ENCODE results near the gene RASGRF2.
"Not testable (repeated sequence)": the region's sequence is repeated elsewhere in the genome, so short reads cannot be mapped to it uniquely, and the experiment has no call there.

The RASGRF2 gene

DNA sequence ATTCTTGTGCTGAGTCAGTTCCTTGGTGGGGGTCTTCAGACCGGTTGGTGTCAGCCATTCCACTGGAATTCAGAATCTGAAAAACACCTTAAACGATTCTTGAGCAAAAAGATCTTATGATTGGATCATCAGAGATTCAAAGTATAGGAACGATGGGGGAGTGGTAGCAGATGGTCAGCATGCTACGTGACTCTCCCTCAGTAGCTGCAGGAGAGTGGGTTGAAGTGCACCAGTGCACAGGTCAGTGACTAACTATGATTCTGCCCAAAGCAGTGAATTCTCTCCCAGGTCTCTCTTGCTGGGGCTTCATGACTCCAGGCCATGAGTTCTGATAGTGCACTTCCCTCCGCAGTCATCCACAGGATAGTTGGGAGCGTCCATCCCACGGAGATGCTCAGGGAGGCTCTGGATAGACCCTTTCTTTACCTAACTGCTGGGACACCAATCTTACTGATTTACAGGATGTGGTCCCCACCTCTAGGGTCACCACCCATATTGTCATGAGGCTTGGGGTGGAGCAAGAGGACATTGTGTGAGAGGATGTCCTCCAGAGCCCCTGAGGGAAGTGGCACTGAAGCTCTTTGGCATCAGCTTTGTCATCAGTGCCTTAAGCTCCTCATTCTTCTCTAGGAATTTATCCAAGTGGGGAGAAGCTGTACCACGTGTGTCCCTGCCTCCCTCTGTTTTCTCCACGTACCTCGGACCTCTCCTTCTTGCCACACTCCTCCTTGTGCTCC is 62.0 kb downstream of the RASGRF2 start:
- DNase-seq = no peak

GRCh38 chr5:81022688-81023084 is 62.5 kb downstream of the RASGRF2 start:
- DNase-seq = no peak

- no peak for DNase-seq
Observed at GRCh38 chr5:81023261-81023970, 63.3 kb downstream of the RASGRF2 start.

GRCh38 chr5:81027481-81028058 is 67.4 kb downstream of the RASGRF2 start:
- no peak for DNase-seq

DNA sequence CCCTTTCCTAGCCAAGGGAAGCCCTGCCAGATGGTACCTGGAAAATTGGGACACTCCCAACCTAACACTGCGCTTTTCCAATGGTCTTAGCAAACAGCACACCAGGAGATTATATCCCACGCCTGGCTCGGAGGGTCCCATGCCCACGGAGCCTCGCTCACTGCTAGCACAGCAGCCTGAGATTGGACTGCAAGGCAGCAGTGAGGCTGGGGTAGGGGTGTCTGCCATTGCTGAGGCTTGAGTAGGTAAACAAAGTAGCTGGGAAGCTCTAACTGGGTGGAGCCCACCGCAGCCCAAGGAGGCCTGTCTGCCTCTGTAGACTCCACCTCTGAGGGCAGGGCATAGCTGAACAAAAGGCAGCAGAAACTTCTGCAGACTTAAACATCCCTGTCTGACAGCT is 68.7 kb downstream of the RASGRF2 start:
- not testable (repeated sequence) for DNase-seq

DNA sequence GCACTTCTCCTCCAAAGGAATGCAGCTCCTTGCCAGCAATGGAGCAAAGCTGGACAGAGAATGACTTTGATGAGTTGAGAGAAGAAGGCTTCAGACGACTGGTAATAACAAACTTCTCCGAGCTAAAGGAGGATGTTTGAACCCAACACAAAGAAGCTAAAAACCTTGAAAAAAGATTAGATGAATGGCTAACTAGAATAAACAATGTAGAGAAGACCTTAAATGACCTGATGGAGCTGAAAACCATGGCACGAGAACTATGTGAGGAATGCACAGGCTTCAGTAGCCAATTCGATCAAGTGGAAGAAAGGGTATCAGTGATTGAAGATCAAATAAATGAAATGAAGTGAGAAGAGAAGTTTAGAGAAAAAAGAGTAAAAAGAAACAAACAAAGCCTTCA is 69.6 kb downstream of the RASGRF2 start:
- DNase-seq = not testable (repeated sequence)

- not testable (repeated sequence) for DNase-seq
Observed at GRCh38 chr5:81030236-81031034, 70.3 kb downstream of the RASGRF2 start.

GRCh38 chr5:81035522-81035921 is 75.4 kb downstream of the RASGRF2 start:
- DNase-seq = no peak

- no peak for DNase-seq
Observed at GRCh38 chr5:81038495-81038894, 78.3 kb downstream of the RASGRF2 start.

GRCh38 chr5:81044868-81045267 is 84.7 kb downstream of the RASGRF2 start:
- no peak for DNase-seq

GRCh38 chr5:81045389-81045807 is 85.2 kb downstream of the RASGRF2 start:
- DNase-seq = no peak

DNA sequence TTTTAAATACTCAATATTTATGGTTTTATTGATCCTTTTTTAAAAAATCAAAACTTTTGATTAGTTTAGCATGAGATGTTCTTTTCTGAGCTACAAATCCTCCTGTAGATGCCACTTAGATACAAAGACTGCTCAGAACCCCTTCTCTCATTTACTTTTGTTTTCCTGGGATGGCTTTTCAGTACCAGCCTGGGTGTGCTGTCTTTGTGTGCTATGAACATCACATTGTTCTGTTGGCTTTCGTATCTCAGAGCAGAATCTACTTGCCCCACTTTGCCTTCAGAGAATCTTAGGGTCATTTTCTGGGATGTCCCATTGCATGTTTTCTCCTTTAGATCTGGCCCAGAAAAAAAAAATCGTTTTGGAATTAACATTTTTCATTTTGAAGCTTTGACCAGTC is 85.9 kb downstream of the RASGRF2 start:
- DNase-seq = no peak

DNA sequence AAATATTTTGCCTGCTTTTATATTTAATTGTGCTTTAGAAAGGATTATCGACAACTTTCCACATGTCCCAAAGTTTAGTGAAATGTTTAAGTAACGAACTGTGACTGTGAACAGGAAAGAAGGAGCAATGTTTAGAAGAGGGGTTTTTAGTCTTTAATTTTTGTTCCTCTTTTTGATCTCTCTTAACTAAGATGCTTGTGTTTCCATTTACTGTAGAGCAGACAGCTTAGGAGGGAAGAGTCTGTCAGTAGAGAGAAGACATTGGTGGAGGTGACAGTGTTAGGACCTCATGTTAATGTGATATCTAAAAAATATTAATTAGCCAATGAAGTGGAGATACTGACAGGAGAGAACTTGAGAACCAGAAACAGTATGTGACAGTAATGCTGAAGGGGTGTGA is 92.2 kb downstream of the RASGRF2 start:
- no peak for DNase-seq

- DNase-seq = not testable (repeated sequence)
Observed at GRCh38 chr5:81053282-81053681, 93.1 kb downstream of the RASGRF2 start.

DNA sequence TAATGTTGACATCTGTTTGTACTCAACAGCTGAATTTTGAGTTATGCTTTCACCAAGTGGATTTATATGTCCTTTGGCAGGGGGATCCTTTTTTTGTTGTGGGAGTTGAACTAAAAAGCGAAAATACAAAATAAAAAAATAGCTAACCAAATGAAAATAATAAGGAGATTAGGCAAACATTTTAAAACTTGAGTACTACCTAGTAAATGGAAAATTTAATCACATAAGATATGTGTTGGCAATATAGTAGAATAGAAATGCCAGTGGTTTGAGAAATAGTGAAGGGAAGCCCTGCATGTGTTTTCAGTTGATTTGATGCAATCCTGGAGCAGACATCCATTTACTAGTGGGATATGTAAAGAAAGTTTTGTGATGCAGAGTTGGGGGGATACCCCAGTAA is 98.0 kb downstream of the RASGRF2 start:
- DNase-seq = no peak

- DNase-seq = no peak
Observed at GRCh38 chr5:81065492-81065891, 105.3 kb downstream of the RASGRF2 start.

GRCh38 chr5:81066102-81066501 is 105.9 kb downstream of the RASGRF2 start:
- DNase-seq = no peak

DNA sequence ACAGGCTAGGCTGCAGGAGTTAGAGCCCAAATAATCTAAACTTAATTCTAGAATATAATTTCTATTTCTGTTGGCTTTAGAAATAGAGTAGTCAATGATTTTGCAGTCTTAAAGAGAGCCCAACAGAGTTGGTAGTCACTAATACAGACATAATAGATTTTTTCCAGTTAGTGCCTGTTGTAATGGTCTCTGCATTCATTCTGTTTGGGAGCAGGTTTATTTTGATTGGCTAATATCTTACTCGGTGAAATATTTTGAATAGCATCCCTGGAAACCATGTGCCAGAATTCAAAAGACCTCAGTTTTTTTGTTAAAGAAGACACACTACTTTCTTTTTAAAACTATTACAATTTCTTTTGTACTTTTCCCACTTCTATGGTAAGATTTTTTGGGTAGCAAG is 107.2 kb downstream of the RASGRF2 start:
- DNase-seq = no peak

- DNase-seq = no peak
Observed at GRCh38 chr5:81068063-81068462, 107.9 kb downstream of the RASGRF2 start.

- DNase-seq = no peak
Observed at GRCh38 chr5:81068635-81069034, 108.5 kb downstream of the RASGRF2 start.

GRCh38 chr5:81069990-81070389 is 109.8 kb downstream of the RASGRF2 start:
- DNase-seq = no peak

GRCh38 chr5:81070571-81071255 is 110.5 kb downstream of the RASGRF2 start:
- no peak for DNase-seq

- DNase-seq = no peak
Observed at GRCh38 chr5:81075041-81075440, 114.9 kb downstream of the RASGRF2 start.
